Measurements from ENCODE around the gene OR2A2. TPM values are rescaled to one million over a fixed set of nuclear protein-coding genes. Genes with fewer than 3 reads are reported as not detected.
"Not testable (repeated sequence)": the region's sequence is repeated elsewhere in the genome, so short reads cannot be mapped to it uniquely, and the experiment has no call there.

The OR2A2 gene
- total RNA-seq, 4 donors from 2014 or later: not detected

GRCh38 chr7:144118341-144118740 is 9.0 kb downstream of the OR2A2 start:
- H3K4me3 ChIP-seq: no peak overlapping the region
- 60 to 62% methylated on average over 8 of the region's 8 CpGs for WGBS, 2 donors
- H3K27me3 ChIP-seq: no peaks in the 10 kb centered on the region
- H3K9me3 ChIP-seq: peaks cover 0 to 3% (median 0%) of the 10 kb centered on the region in 4 donors
- H3K4me1 ChIP-seq: no peaks in the 10 kb centered on the region
- H3K36me3 ChIP-seq: no peaks in the 10 kb centered on the region
- DNase-seq (ENCODE audit: low spot score in 2 of 2): no peak
- TF ChIP-seq CTCF (IDR thresholded peaks at IDR 0.05) (no peak), POLR2A (IDR thresholded peaks at IDR 0.05) (no peak), EP300 (IDR thresholded peaks at IDR 0.05) (no peak)
- H3K27ac ChIP-seq: no peak overlapping the region

GRCh38 chr7:144122876-144123275 is 13.5 kb downstream of the OR2A2 start, which contains the start of gene OR2A14:
OR2A14 (plus strand) TSS chr7:144123176; CDS start chr7:144129113, 5,937 bp downstream.
- TF ChIP-seq EP300 (IDR thresholded peaks at IDR 0.05): no peak
- TF ChIP-seq CTCF (IDR thresholded peaks at IDR 0.05): no peak
- no peak for TF ChIP-seq POLR2A (IDR thresholded peaks at IDR 0.05)

GRCh38 chr7:144127714-144128334 is 18.4 kb downstream of the OR2A2 start:
- Histone ChIP-seq H3K4me1 (no peaks in the 10 kb centered on the region), H3K9me3 (no peaks in the 10 kb centered on the region), H3K36me3 (no peaks in the 10 kb centered on the region), H3K27ac (no peak overlapping the region), H3K4me3 (no peak overlapping the region), H3K27me3 (no peaks in the 10 kb centered on the region)
- DNase-seq (ENCODE audit: low spot score in 2 of 2): peak; percentile 84 to 94
- 42 to 43% methylated on average over 6 of the region's 6 CpGs for WGBS, 2 donors
- TF ChIP-seq EP300 (IDR thresholded peaks at IDR 0.05): no peak
- TF ChIP-seq CTCF (IDR thresholded peaks at IDR 0.05): peak; percentile 61 to 82 (median 75)
- no peak for TF ChIP-seq POLR2A (IDR thresholded peaks at IDR 0.05)

More at GRCh38 chr7:144122876-144123275, 13.5 kb downstream of the OR2A2 start, which contains the start of gene OR2A14:
- Histone ChIP-seq H3K27me3 (no peaks in the 10 kb centered on the region), H3K36me3 (no peaks in the 10 kb centered on the region), H3K9me3 (peaks cover 0 to 3% (median 0%) of the 10 kb centered on the region in 4 donors), H3K4me1 (no peaks in the 10 kb centered on the region), H3K27ac (no peak within 1 kb of the TSS), H3K4me3 (no peak within 1 kb of the TSS)
- DNase-seq (ENCODE audit: low spot score in 2 of 2): no peak
- 81 to 84% methylated on average over 1 of the region's 1 CpG for WGBS, 2 donors

GRCh38 chr7:144129601-144130000 is 20.2 kb downstream of the OR2A2 start:
- not testable (repeated sequence) for H3K4me3 ChIP-seq; H3K27ac ChIP-seq; H3K9me3 ChIP-seq; H3K36me3 ChIP-seq; H3K27me3 ChIP-seq; H3K4me1 ChIP-seq; DNase-seq (ENCODE audit: low spot score in 2 of 2)
- WGBS, 2 donors: 93 to 95% methylated on average over 9 of the region's 9 CpGs

DNA sequence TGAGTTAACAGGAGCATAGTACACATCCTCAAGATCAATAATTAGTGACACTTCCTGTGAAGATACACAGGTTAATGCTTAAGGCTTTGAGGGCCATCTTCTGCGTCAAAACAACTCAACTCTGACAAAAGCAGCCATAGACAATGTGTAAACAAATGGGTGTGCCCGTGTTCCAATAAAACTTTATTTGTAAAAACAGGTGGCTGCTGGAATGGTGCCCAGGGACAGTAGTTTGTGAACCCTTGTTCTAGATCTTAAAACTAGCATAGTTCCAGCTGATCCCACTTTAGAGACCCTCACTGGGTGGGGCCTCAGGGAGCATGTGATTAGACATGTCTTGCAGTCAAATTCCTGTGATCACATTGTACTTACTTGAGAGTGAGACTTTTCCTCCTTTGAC is 21.3 kb downstream of the OR2A2 start:
- 80 to 82% methylated on average over 2 of the region's 2 CpGs for WGBS, 2 donors
- TF ChIP-seq CTCF (IDR thresholded peaks at IDR 0.05) (no peak), EP300 (IDR thresholded peaks at IDR 0.05) (no peak)
- Histone ChIP-seq H3K9me3 (no peaks in the 10 kb centered on the region), H3K27ac (no peak overlapping the region), H3K4me3 (no peak overlapping the region), H3K27me3 (no peaks in the 10 kb centered on the region), H3K4me1 (no peaks in the 10 kb centered on the region), H3K36me3 (no peaks in the 10 kb centered on the region)
- DNase-seq (ENCODE audit: low spot score in 2 of 2): no peak

All from tibial nerve (tissue), 4 donors.